ENCODE results near the gene PCP2.

- TF ChIP-seq CTCF (IDR thresholded peaks at IDR 0.05): no peak
- TF ChIP-seq POLR2A (IDR thresholded peaks at IDR 0.05): no peak
These were observed 43.7 kb downstream of the PCP2 start for GRCh38 chr19:7589822-7590221.

All from adrenal gland (tissue), 5 donors.